GM19397 (cell line): Measurements from ENCODE around the gene ULK1.

Source experiments
- ATAC-seq: cut with Tn5 transposase; IDR thresholded peaks from one replicate; pipeline ENCODE4 v1.9.1; 2021; ENCODE audit warnings: mild to moderate bottlenecking, moderate library complexity; ENCODE audit not compliant: unreplicated experiment

Gene ULK1

DNA sequence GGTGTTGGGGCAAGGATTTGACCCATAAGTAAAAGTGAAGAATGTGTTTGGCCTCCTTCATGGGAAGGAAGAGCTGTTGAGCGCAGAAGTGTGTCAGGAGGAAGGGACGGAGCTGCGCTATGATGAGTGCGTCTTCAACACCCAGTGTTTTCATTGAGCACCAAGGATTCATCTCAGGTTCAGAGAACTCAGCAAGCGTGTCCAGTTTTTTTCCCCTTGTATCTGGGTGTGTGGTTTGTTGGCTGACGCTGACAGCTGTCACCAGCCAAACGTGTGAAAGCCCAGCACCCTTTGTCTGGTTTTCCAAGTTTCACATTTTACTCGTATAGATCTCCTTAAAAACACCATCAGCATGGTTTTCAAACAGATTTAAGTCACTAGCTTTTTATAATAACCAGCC lies 67.6 kb downstream of the ULK1 start:
- ATAC-seq = no peak

DNA sequence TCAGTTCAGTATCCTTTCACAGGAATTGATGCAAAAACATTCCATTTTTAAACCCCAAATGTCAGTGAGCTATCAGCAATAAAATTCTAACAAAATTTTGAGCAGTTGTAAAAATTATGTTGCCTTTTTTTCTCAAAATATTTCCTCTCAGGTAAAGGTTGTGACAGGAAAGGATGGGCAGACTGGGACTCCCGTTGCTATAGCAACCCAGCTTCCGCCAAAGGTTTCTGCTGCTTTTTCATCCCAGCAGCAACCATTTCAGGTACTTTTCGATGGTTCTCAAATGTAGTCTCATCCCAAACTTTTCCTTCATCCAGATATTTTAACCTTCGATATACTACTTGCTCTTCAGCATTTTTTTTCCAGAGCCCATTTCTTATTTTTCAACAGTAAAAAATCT lies 69.0 kb downstream of the ULK1 start:
- no peak for ATAC-seq

DNA sequence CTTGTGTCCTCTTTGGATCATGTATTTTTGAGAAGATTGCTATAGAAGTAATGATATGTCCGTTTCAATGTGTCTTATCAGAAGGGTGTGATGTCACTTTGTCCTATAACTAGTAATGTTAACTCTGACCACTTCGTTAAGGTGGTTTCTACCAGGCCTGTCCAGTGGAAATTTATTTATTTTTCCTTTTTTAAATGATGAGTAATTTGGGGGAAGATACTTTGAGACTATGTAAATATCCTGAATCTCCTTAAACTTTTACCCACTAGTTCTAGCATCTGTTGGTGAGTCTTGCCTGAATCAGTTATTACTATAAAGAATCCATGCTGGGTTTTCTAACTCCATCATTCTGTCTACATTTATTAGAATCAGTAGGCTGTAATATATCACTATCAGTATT lies 70.7 kb downstream of the ULK1 start:
- no peak for ATAC-seq

DNA sequence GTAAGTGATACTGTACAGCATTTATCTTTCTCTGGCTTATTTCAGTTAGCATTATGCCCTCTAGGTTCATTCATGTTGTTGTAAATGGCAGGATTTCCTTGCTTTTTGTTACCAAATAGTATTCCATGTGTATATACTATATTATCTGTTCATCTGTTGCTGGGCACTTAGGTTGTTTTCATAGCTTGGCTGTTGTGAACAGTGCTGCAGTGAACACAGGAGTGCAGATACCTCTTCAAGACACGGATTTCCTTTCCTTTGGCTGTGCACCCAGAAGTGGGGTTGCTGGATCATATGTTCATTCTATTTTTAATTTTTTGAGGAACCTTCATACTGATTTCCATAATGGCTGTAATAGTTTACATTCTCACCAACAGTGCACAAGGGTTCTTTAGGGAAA lies 76.8 kb downstream of the ULK1 start:
- no peak for ATAC-seq
